GM21528 (cell line): ENCODE measurements around the gene HCFC2.

ENCODE experiments used
- ATAC-seq: cut with Tn5 transposase; IDR thresholded peaks from one replicate; pipeline ENCODE4 v1.9.1; 2021; ENCODE audit warnings: mild to moderate bottlenecking, moderate library complexity; ENCODE audit not compliant: unreplicated experiment, low FRiP score

HCFC2 gene

GRCh38 chr12:104056419-104056972, 7.8 kb upstream of the HCFC2 start:
- ATAC-seq = no peak

GRCh38 chr12:104057771-104058197, 6.5 kb upstream of the HCFC2 start:
- no peak for ATAC-seq

GRCh38 chr12:104058802-104059201, 5.5 kb upstream of the HCFC2 start:
- no peak for ATAC-seq

- no peak for ATAC-seq
Observed at GRCh38 chr12:104059963-104060362, 4.4 kb upstream of the HCFC2 start.

- no peak for ATAC-seq
Observed at GRCh38 chr12:104060791-104061190, 3.5 kb upstream of the HCFC2 start.

- ATAC-seq = peak; percentile 32
Observed at GRCh38 chr12:104063712-104064030, 660 bp upstream of the HCFC2 start.

- peak; percentile 2 for ATAC-seq
Observed at GRCh38 chr12:104064842-104065427, 604 bp downstream of the HCFC2 start.

GRCh38 chr12:104072099-104072498, 7.8 kb downstream of the HCFC2 start:
- ATAC-seq = no peak

GRCh38 chr12:104073699-104074098, 9.4 kb downstream of the HCFC2 start:
- no peak for ATAC-seq

- no peak for ATAC-seq
Observed at GRCh38 chr12:104079024-104079423, 14.7 kb downstream of the HCFC2 start.

GRCh38 chr12:104080764-104081163, 16.4 kb downstream of the HCFC2 start:
- no peak for ATAC-seq

GRCh38 chr12:104083769-104084475, 19.6 kb downstream of the HCFC2 start:
- ATAC-seq = no peak

- ATAC-seq = no peak
Observed at GRCh38 chr12:104090685-104091084, 26.4 kb downstream of the HCFC2 start.

GRCh38 chr12:104091136-104091535, 26.8 kb downstream of the HCFC2 start:
- ATAC-seq = no peak

- no peak for ATAC-seq
Observed at GRCh38 chr12:104094284-104094683, 30.0 kb downstream of the HCFC2 start.

- ATAC-seq = no peak
Observed at GRCh38 chr12:104095289-104095688, 31.0 kb downstream of the HCFC2 start.

GRCh38 chr12:104097954-104098353, 33.6 kb downstream of the HCFC2 start:
- no peak for ATAC-seq

- ATAC-seq = no peak
Observed at GRCh38 chr12:104105461-104105860, 41.1 kb downstream of the HCFC2 start.

- ATAC-seq = no peak
Observed at GRCh38 chr12:104106965-104107364, 42.6 kb downstream of the HCFC2 start.

- peak; percentile 57 for ATAC-seq
Observed at GRCh38 chr12:104108755-104109445, 44.6 kb downstream of the HCFC2 start.

- ATAC-seq = no peak
Observed at GRCh38 chr12:104109446-104110271, 45.3 kb downstream of the HCFC2 start.
